Measurements from ENCODE around the gene BMP7. TPM values are rescaled to one million over a fixed set of nuclear protein-coding genes. Genes with fewer than 3 reads are reported as not detected.
A peak's percentile ranks its signal among the peaks of the same experiment; 100 is the strongest.

The BMP7 gene
- total RNA-seq, 1 donor from 2014 or later = 3.7 TPM

DNA sequence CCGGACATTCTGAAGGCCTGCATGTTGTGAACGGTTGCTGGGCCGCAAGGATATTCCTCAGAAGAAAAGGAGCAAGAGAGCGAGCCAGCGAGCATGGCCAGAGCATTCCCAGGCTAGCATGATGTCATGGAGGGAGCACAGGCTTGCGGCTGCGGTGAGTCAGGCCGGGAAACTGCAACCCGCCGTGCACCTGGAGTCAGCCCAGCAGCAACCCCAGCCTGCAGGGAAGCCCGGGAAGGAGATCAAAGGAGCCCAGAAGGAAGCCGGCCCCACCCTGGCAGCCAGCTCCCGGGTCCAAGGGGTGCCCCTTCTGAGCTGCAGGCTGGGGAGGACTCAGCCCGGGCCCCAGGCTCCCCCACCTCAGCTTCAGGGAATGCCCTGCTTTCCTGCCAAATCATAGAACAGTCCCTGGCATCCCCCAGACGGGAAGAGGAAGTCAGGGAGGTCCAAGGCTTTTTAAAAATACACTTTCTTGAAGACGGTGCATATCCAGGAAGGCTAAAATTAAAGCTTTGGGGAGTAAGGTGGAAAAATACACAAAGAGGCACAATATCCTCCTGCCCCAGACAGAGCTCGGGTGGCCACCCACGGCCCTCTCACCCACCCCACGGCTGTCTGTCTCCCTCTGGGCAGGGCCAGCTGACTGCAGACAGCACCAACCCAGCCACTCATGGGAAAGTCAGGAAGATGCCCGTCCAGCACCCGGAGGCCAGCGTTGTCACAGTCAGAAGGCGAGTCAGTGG, 53.7 kb downstream of the BMP7 start:
- no peak for TF ChIP-seq CTCF (conservative IDR thresholded peaks at IDR 0.05; ENCODE audit: low read depth, low read length)
- DNase-seq (ENCODE audit: low read depth) = peak; percentile 52
- no peak overlapping the region for H3K4me3 ChIP-seq (ENCODE audit: low read depth, low read length)

- DNase-seq (ENCODE audit: low read depth) = no peak
- H3K4me3 ChIP-seq (ENCODE audit: low read depth, low read length) = no peak overlapping the region
- TF ChIP-seq CTCF (conservative IDR thresholded peaks at IDR 0.05; ENCODE audit: low read depth, low read length) = no peak
These were observed 54.4 kb downstream of the BMP7 start for GRCh38 chr20:57211908-57212533.

DNA sequence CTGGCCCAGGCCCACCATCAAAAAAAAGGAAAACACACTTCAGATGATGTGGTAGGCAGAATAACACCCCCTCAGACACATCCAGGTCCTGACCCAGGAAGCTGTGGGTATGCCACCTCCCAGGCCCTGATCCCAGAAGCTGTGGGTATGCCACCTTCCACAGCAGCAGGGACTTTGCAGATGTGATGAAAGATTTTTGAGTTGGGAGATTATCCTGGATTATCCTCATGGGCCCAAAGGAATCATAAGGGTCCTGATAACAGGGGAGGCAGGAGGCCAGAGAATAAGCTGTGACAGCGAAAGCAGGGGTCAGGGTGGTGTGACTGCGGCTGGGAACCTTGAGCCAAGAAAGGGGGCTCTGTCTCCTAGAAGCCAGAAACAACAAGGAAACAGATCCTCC, 55.0 kb downstream of the BMP7 start:
- H3K4me3 ChIP-seq (ENCODE audit: low read depth, low read length) = no peak overlapping the region
- no peak for DNase-seq (ENCODE audit: low read depth)
- TF ChIP-seq CTCF (conservative IDR thresholded peaks at IDR 0.05; ENCODE audit: low read depth, low read length) = no peak

DNA sequence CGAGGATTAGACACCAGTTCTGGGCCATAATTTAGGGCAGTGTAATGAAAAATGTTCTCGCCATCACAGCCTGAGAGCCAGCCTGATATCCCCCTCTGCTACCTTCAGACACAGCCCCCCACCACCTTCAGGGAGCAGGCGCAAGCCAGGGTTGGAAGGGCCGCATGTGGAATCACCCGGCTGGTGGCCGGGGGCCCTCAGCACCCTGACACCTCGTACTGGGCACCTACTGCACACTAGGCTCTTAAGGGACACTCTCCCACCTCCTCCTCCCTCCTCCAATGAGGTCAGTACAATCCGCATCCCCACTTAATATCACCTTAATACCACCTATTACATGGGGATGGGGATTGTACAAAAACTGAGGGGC, 55.5 kb downstream of the BMP7 start:
- DNase-seq (ENCODE audit: low read depth) = no peak
- no peak overlapping the region for H3K4me3 ChIP-seq (ENCODE audit: low read depth, low read length)
- TF ChIP-seq CTCF (conservative IDR thresholded peaks at IDR 0.05; ENCODE audit: low read depth, low read length) = no peak

DNA sequence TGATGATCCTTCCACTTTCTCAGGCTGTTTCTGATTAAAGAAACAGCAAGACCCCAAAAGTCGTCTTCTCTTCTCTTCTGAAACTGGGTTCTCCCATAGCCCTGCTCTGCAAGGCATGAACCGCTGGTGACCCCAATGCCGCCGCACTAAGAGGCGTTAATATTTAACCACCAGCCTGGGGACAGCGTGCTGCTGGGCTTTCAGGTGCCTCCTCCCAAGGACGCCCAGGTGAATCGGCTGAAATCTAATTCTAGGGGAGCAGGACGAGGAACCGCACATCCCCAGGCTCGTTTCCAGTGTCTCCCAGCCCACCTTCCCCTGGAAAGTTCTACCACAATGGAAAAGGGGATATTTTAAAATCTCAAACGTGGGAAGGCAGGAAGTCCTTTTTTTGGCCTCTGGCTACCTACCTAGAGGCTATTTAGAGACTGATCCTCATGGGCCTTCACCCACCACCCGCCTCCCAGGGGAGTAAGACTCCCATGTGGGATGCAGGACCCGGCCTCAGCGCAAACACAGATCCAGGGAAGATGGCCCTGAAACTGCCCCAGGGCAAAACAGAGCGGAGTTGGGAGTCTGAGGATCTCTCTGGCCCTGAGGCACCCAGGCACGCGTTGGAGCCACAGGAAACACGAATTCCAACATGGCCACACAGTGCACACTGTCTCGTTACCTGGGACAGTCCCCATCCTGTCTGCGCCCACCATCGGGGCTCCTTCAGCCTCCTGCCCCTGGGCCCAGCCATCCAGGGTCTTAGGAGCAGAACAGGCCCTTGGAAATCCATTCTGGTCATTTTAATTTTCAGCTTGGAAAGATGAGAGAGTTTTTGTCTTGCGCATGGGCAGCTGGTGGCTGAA, 56.2 kb downstream of the BMP7 start:
- TF ChIP-seq CTCF (conservative IDR thresholded peaks at IDR 0.05; ENCODE audit: low read depth, low read length) = no peak
- no peak overlapping the region for H3K4me3 ChIP-seq (ENCODE audit: low read depth, low read length)
- DNase-seq (ENCODE audit: low read depth) = no peak

- no peak for DNase-seq (ENCODE audit: low read depth)
- TF ChIP-seq CTCF (conservative IDR thresholded peaks at IDR 0.05; ENCODE audit: low read depth, low read length) = no peak
- H3K4me3 ChIP-seq (ENCODE audit: low read depth, low read length) = no peak overlapping the region
These were observed 57.0 kb downstream of the BMP7 start for GRCh38 chr20:57209413-57209812.
